HG02981 (cell line): ENCODE results near the gene ZBTB21.

ENCODE experiments used
- ATAC-seq: cut with Tn5 transposase; IDR thresholded peaks from one replicate; pipeline ENCODE4 v1.9.1; 2021; ENCODE audit warnings: mild to moderate bottlenecking, moderate library complexity; ENCODE audit not compliant: unreplicated experiment

ZBTB21 gene

GRCh38 chr21:42021371-42022090, 11.4 kb upstream of the ZBTB21 start:
- no peak for ATAC-seq

DNA sequence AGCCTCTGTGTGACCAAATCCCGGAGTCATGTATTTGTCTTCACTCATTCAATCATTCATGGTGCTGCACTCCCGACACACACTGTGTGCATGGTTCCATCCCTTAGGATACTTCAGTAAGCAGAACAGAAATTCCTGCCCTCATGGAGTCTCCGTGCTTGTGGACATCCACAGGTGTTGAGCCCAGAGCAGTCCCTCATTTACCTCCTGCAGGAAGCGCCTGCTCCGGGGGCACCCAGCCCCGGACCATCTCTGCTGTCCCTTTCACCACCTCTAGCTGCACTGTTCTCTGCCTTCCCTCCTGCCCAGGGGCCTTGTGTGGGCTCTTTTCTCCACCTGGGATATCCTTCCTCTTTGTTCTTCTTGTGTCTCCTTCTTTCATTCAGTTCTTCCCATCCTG, 9.5 kb upstream of the ZBTB21 start:
- no peak for ATAC-seq

DNA sequence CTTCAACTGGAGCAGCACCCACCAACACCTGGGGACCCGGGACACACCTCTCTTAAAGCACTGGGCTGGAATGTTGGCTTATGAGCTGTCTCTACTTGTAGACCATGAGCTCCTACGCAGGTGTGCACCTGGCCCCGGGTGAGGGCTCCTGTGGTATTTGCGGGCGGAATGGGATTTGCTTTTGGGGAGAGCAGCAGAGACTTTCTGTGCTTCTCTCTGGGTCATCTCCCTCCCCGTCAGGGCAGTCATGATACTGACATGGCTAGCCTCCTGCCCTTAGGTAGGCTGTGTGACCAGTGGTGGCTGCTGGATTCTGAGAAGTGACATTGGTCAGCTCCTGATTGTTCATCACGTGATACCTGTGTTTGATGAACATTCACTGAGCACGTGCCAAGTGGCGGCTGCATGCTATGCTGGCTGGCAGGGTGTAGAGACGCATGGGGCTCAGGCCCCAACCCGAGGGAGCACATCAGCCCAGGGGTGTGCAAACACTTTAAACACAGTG, 9.0 kb upstream of the ZBTB21 start:
- no peak for ATAC-seq

DNA sequence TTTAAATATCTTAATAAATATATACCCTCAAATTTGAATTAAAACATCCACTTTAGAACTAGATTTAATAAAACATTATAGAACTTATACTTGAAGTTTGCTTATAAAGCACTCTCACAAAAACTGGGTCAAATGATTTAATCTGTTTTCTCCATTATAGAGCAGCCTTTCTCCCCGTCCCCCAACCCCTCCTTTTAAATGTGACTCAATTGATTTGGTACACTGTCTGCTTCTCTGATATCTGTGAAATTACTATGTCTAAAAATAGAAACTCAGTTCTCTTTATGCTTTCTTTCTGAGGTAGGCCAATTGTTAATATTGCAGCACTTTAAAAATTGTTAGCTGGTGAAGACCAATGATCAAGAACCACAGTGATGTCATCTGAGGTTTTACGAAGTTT, 6.9 kb upstream of the ZBTB21 start:
- no peak for ATAC-seq

- no peak for ATAC-seq
Observed at GRCh38 chr21:42016364-42016985, 6.3 kb upstream of the ZBTB21 start.

DNA sequence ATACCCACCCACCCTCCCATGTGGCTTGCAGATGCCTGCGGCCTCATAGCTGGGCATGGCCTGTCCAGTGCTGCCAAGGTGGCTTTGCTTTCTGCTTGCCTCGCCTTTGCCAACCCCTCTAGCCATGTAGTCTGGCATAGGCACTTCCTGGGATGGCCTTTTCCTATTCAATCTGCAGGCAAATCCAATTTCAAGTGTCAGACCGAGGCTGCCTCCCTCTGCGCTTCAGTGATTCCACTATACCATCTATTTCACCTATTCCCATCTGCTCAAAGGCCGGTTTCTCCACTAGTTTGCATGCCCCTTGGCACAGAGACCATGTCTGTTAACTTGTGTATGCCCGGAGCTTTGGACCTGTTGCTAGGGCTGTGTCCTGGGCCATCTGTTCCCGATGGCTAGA, 3.8 kb upstream of the ZBTB21 start:
- ATAC-seq = no peak

DNA sequence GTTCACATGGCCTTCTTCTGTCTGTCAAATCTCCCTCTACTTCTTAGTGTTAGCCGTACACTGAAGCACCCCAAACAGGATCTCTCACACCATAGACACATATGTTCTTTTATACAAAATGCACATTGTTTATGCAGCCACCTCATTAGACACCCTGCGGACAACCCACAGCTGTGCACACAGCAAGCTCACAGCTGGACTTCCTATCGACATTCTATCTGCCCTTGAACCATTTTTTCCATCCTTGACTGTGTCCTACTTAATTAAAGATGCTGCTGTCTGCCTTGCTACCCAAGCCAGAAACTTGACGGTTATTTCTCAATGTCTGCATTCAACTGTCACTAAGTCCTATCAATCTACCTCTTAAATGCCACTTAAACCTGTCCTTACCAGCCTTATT, 3.2 kb upstream of the ZBTB21 start:
- ATAC-seq = no peak

DNA sequence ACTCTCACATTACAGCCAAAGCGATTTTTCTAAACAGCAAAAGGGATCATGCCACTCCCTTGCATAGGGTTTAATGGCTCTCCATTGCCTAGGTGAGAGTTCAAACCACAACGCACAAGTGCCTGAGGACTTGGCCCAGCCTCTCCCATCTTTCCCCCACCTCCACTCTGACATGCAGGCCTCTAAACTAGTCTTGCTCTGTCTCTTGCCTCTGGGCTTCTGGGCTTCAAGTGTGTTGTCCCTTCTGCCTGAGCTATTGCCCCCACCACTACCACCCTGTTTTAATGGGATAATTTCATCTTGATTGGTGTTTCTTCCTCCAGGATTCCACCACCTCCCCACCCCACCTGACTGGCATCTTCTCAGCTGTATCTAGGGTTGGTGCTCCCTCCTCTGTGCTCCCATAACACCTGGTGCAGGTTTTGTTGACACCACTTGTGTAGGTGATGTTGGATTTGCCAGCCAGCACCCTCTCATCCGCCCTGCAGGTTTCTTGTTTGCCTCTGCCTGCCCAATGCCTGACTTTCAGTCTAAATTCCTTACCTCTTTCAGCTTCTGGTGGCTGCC, 2.7 kb upstream of the ZBTB21 start:
- ATAC-seq = no peak

DNA sequence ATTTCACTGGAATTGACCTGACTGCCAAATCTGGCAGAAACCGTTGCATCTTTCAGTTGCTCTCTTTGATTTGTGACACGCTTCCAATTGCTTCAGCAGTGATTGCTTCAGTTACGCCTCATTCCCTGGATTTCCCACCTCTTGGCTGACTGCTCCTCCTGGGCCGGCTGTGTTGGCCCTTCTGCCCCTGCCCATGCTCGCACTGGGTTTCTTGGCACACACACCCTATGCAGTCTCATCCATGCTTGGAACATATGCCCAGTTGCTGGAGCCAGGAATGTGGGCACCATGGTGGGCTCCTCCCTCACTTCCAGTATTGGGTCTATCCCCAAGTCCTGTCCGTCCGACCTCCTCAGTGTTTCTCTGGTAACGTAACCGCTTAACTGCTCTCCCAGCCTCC, 2.2 kb upstream of the ZBTB21 start:
- ATAC-seq = no peak

DNA sequence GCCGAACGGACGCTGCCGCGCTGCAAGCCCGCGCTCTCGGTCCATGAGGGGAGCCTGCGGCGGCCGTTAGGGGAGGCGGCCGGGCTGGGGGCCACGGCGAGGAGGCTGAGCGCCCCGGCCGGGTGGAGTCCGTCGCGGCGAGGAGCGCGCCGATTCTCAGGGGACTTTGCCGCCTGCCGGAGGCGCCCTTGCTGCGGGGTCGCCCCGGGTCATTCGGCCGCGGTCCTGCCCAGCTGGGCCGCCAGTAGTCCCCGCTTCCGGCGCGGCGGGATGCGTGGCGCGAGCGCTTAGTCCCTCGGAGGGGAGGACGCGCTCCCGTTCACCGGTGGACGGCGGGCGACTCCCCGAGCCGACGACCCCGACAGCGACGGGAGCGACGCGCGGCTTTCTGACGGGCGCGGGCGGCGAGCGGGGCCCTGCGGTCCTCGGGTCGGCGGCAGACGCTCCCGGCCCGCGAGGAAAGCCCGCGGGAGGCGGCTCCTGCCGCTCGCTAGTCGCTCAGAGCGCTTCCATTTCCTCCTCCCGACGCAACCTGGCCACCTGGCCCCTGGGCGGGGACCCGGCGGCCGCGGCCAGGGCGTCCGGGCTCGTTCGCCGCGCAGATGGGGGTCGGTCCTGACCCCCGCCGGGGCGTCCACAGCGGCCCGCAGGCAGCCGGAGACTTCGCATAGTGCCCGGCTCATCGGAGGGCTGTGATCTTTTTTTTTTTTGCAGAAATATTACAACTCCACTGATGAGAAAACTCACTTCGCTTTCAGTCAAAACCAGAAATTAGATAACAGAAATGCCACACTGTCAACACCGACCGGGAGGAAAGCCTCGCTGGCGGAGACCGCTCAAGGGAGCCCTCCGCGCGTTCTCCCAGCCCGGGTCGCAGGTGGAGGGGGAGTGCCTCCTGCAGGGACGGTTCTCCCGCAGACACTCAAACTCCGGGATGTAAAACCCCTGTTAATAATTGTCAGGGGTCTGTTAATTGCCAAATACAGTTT, 641 bp upstream of the ZBTB21 start:
- peak; percentile 12 for ATAC-seq

- peak; percentile 23 for ATAC-seq
Observed at GRCh38 chr21:42009018-42009830, 936 bp downstream of the ZBTB21 start.

GRCh38 chr21:42007356-42007940, 2.7 kb downstream of the ZBTB21 start:
- no peak for ATAC-seq

- ATAC-seq = no peak
Observed at GRCh38 chr21:42006765-42007164, 3.4 kb downstream of the ZBTB21 start.

GRCh38 chr21:42004406-42005199, 5.6 kb downstream of the ZBTB21 start:
- ATAC-seq = no peak

DNA sequence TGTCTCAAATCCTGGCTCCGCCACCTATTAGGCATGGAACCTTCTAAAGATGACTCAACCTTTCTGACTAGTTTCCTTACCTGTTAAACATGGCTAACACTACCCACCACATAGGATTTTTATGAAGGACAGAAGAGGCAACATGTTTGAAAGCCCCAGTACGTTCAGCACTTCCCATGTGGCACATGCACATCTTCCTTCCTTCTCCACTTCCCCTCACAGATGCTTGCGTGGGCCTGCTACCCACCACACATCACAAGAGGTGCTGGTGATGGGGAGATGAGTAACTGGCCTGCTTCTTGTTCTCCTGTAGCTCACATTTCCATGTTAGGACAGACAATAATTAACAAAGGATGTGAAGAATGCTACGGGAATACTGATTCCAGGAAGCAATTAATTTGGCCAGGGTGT, 7.1 kb downstream of the ZBTB21 start:
- no peak for ATAC-seq

GRCh38 chr21:42002421-42002958, 7.7 kb downstream of the ZBTB21 start:
- peak; percentile 71 for ATAC-seq

- no peak for ATAC-seq
Observed at GRCh38 chr21:42001781-42002180, 8.4 kb downstream of the ZBTB21 start.

GRCh38 chr21:42000908-42001307, 9.3 kb downstream of the ZBTB21 start:
- ATAC-seq = no peak

- ATAC-seq = no peak
Observed at GRCh38 chr21:41997657-41998056, 12.5 kb downstream of the ZBTB21 start.
